ENCODE measurements around the gene NSG2. TPM values are rescaled to one million over a fixed set of nuclear protein-coding genes. Genes with fewer than 3 reads are reported as not detected.

Gene NSG2
- total RNA-seq, 1 experiment from 2014 or later: not detected

DNA sequence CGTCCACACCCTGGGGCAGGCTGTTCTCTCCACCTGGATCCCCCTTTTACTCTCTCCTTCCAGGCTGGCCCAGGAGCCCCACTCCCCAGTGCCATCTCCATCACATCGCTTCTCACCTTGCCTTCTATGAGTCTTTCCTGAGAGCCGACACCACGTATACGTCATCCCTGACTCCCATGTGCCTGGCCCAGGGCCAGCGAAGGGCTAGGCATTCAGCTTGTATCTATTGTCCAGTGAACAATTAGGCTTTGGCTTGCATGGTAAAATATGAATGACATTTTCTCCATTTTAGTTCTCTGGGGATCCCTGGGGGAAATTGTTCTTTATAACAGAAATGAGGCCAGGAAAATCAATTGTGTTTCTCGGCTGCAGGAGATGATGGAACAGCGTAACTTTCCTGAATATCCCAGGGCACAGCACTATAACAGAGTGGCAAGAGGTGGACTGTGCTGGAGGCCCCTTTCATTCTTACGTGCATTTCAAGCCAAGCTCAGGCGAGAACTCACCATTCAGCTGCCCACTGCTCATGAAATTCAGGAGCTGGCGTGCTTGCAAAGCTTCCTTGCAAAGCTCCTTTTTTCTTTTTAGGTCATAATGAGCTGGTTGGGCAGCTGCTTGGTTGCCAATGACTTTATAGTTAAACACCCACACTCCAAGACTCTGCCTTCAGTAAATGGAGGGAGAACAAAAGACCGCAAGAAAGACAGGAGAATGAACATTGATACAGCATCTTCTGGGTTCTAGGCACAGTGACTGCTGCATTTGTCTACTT, 37.7 kb downstream of the NSG2 start:
- no peak overlapping the region for H3K4me3 Mint-ChIP-seq
- no peak overlapping the region for H3K4me2 ChIP-seq (ENCODE audit: insufficient read depth, insufficient read length, low read length)

More for the DNA sequence above, 37.7 kb downstream of the NSG2 start:
- Histone ChIP-seq H2AK5ac (ENCODE audit: insufficient read length, low read length) (no peak overlapping the region), H2BK12ac (ENCODE audit: insufficient read length, low read depth, low read length) (no peak overlapping the region), H3K27ac (ENCODE audit: insufficient read length, low read depth, low read length) (no peak overlapping the region), H3K23ac (ENCODE audit: insufficient read length, low read depth, low read length) (no peak overlapping the region), H4K8ac (replicated peaks; ENCODE audit: insufficient read length, low read depth, low read length) (no peak overlapping the region), H3K79me1 (ENCODE audit: insufficient read depth, low read depth, low read length, poor library complexity, severe bottlenecking) (no peaks in the 10 kb centered on the region), H3K9me3 (ENCODE audit: control insufficient read depth, low read depth, low read length) (no peaks in the 10 kb centered on the region), H2BK15ac (ENCODE audit: low read depth, low read length) (no peak overlapping the region), H3K4me1 (ENCODE audit: insufficient read depth, low read length) (no peaks in the 10 kb centered on the region), H2BK20ac (ENCODE audit: low read depth, low read length, poor library complexity, severe bottlenecking) (no peak overlapping the region), H3K18ac (ENCODE audit: insufficient read length, low read depth, low read length) (no peak overlapping the region), H4K5ac (ENCODE audit: insufficient read length, low read depth, low read length) (no peak overlapping the region), H2BK5ac (ENCODE audit: insufficient read length, low read length) (no peak overlapping the region), H4K91ac (ENCODE audit: insufficient read length, low read depth, low read length) (no peak overlapping the region), H3K4ac (ENCODE audit: low read depth, low read length) (no peak overlapping the region), H3K14ac (ENCODE audit: insufficient read depth, low read length) (no peak overlapping the region), H3K9ac (ENCODE audit: extremely low read depth, insufficient read length, low read length) (no peak overlapping the region), H4K20me1 (ENCODE audit: control insufficient read depth, insufficient read depth, insufficient read length) (no peaks in the 10 kb centered on the region), H3T11ph (ENCODE audit: low read length) (no peak overlapping the region), H3K27me3 (ENCODE audit: insufficient read depth, low read length) (no peaks in the 10 kb centered on the region), H2AFZ (ENCODE audit: low read length) (no peak overlapping the region), H3K79me2 (ENCODE audit: insufficient read depth, low read length) (no peaks in the 10 kb centered on the region), H2BK120ac (ENCODE audit: low read depth, low read length, poor library complexity, severe bottlenecking) (no peak overlapping the region), H3K56ac (ENCODE audit: insufficient read length, low read depth, low read length) (no peak overlapping the region), H3K23me2 (ENCODE audit: insufficient read length, low read depth, low read length, poor library complexity, severe bottlenecking) (no peaks in the 10 kb centered on the region)
- peaks cover 0 to 5% of the 10 kb centered on the region in 2 experiments; a peak in 1 of 4 replicates for H3K4me1 Mint-ChIP-seq
- no peak for TF ChIP-seq CTCF (conservative IDR thresholded peaks at IDR 0.05)
- H3K36me3 Mint-ChIP-seq (ENCODE audit: insufficient read depth in 1 of 3, low read depth in 3 of 3): no peaks in the 10 kb centered on the region
- peaks cover under 1% of the 10 kb centered on the region for H3K27me3 Mint-ChIP-seq (ENCODE audit: low read depth)
- no CpG with 5 or more reads among the region's 12 CpGs for WGBS (ENCODE audit: extremely low coverage, insufficient read length, low lambda C conversion rate)
- H3K9me3 Mint-ChIP-seq: no peaks in the 10 kb centered on the region
- DNase-seq: no peak
- H3K27ac Mint-ChIP-seq: no peak overlapping the region; a peak in 1 of 7 replicates
